Measurements from ENCODE around the gene LCP2.

GRCh38 chr5:170223906-170224305, 73.7 kb downstream of the LCP2 start:
- TF ChIP-seq CTCF (IDR thresholded peaks at IDR 0.05) (no peak), POLR2A (IDR thresholded peaks at IDR 0.05) (no peak), EP300 (IDR thresholded peaks at IDR 0.05) (no peak)

All from tibial nerve (tissue), 4 donors.